Activated gamma-delta T cell treated with anti-CD3 and anti-CD28 coated beads, Interleukin-2, amount 50 U/mL, for 16 hours (primary cell): ENCODE results near the gene THRSP.
"Not testable (repeated sequence)": the region's sequence is repeated elsewhere in the genome, so short reads cannot be mapped to it uniquely, and the experiment has no call there.

ENCODE experiments used
- DNase-seq: peaks from one replicate; pipeline ENCODE4 v3.0.0-alpha.2; 2020; ENCODE audit warnings: low read depth

THRSP gene

DNA sequence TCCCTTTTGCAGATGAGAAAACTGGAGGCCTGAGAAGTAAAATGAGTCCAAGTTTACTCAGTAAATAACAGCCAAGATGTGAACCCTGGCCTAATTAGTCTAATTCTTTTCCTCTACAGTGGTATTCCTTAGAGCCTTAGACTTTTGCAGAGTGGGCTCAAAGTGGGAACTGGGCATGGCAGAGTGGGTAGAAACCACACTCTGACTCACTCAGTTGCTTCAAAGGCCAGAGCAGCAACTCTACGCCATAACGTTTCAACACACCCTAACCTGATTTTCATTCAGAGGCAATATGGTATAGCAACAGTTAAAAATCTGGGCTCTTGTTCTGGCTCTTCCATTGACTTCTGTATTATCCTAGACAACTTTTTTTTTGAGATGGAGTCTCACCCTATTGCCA, 2.8 kb downstream of the THRSP start:
- DNase-seq: no peak

DNA sequence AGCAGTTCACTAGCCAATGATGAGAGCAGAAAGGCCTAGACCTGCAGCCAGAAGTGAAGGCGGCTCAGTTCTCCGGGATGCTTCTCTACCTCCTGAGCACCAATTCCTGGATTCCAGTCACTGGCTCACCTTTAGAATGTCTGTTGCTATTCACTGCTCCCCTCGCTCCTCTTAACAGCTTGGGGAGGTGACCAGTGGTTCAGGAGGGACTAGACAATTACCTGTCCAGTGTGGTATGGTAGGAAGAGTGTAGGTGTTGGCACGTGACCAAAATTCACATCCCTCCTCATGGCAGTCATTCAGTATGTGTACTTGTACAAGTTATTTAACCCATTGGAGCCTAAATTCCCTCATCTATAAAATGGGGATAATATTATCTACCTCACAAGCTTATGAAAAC, 4.0 kb downstream of the THRSP start:
- no peak for DNase-seq

- no peak for DNase-seq
Observed at GRCh38 chr11:78069465-78069864, 5.8 kb downstream of the THRSP start.

DNA sequence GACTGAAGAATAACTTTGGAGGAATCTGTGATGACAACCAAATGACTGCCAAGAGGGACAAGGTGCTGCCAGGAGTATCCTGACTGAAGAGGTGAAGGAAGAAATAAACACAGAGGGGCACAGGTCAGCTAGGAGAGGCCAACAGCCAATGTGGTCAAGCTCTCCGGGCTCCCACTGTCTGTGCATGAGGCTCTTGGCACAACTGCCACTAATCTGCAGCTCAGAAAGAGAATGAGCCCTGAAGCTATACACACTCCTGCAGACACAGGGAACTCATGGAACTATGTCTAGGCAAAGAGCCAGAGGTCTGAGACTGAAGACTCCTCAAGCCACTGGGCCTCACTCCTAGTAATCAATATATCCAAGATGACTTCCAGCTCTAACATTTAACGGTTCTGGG, 7.0 kb downstream of the THRSP start:
- DNase-seq: no peak

DNA sequence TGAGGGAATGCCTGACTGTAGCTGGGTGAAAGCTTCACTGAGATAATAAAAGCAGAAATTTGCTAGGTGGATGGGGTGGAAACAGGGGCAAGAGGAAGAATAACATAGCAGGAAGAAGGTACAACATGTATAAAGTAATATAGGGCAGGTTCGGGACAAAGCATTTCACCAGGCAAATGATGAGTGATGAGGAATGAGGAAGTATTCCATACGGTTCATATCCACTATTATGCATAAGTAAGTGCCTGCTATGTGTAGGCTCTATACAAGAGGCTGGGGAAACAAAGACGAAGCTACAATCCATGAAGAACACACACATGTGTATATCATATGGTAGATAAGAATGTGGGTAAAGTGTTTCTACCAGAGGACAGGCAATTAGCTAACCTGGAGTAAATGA, 8.1 kb downstream of the THRSP start:
- no peak for DNase-seq

DNA sequence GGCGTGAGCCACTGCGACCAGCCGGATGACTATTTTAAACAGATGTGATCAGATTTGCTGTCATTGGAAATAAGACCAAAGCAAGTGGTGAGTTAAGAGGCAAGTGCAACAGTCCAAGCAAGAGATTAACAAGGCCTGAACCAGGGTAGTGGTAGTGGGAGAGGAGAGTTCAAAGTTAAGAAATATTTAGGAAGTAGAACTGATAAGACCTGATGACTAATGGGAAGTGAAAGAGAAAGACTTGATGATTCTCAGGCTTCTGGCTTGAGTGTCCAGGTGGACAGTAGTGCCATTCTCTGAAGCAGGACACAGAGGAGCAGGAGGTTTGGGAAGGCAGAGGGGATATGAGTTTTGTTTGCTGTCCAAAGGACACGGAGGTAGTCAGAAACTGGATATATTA, 8.8 kb downstream of the THRSP start:
- DNase-seq: no peak

GRCh38 chr11:78074756-78075155, 11.1 kb downstream of the THRSP start:
- no peak for DNase-seq

DNA sequence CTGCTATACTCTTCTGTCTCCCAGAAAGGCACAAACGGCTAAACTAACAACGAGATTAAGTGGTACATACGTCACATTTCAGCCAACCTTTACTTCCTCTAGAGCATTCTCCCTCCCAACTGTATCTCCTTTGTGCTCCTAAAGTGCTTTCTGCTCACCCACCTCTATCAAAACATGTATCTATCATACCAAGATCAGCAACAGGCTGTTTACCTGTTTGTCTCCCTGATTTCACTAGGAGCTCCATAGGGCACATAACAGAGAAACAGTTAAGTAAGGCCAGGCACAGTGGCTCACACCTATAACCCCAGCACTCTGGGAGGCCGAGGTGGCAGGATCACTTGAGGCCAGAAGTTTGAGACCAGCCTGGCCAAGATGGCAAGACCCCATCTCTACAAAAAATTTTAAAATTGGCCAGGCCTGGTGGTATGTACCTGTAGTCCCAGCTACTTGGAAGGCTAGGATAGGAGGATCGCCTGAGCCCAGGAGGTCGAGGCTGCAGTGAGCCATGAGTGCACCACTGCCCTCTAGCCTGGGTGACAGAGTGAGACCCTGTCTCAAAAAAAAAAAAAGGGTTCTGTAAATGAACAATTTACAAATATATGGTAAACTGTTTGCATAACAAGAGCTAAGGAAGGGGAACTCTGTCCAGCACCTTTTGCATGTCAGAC, 13.2 kb downstream of the THRSP start:
- no peak for DNase-seq

DNA sequence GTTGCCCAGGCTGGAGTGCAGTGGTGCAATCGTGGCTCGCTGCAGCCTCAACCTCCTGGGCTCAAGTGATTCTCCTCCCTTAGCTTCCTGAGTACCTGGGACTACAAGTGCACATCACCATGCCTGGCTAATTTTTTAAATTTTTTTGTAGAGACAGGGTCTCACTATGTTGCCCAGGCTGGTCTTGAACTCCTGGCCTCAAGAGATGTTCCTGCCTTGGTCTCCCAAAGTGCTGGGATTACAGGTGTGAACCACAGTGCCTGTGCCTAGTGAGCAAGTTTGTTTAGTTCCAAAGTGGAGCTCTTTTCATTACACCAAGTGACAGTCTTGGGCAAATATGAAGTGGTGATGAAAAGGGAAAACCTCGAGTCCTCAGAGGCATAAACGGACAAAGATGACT, 13.9 kb downstream of the THRSP start:
- DNase-seq: not testable (repeated sequence)

- DNase-seq: no peak
Observed at GRCh38 chr11:78078218-78079167, 14.8 kb downstream of the THRSP start.

DNA sequence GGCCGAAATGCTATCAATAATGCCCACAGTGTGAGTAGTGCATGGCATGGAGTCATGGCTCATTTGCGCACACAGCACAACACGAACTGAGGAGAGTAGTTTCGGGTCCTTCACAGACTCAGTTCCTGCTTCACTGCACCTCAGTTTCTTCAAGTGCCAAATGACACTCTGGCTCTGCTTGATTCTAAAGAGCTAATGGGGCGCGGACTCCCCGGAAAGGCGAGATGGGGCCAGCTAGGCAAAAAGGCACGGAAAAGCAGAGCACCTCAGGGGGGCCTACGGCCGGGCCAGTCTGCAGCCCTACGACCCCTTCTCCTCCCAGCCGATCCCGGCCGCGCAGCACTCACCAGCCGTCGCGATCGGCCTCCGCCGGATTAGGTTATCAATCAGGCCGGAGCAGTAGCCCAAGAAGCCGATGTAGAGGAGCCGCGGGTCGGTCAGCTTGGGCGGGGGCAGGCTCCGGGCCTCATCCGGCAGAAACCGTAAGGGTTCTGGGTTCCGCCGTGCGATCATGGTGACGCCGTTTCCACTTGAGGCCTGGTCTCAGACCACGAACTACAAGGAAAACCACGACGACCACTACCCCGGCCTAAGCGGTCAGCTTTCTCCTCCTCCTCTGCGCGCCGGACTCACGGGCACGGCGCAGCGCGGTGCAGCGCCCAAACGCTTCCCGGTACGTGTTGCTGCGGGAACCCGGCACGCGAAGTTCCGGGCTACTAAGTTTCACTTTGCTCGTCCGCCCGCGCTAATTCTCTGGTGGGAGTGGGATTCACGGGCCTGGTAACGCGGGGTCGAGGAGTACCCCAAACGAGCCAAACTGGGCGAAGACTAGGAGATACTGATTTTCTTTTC, 15.8 kb downstream of the THRSP start, which contains the start of gene NDUFC2:
Gene NDUFC2 (minus strand): TSS at position 631 of the 852 bp plus-strand sequence. CDS start 118 bp downstream, at position 513.
- peak; percentile 42 for DNase-seq

DNA sequence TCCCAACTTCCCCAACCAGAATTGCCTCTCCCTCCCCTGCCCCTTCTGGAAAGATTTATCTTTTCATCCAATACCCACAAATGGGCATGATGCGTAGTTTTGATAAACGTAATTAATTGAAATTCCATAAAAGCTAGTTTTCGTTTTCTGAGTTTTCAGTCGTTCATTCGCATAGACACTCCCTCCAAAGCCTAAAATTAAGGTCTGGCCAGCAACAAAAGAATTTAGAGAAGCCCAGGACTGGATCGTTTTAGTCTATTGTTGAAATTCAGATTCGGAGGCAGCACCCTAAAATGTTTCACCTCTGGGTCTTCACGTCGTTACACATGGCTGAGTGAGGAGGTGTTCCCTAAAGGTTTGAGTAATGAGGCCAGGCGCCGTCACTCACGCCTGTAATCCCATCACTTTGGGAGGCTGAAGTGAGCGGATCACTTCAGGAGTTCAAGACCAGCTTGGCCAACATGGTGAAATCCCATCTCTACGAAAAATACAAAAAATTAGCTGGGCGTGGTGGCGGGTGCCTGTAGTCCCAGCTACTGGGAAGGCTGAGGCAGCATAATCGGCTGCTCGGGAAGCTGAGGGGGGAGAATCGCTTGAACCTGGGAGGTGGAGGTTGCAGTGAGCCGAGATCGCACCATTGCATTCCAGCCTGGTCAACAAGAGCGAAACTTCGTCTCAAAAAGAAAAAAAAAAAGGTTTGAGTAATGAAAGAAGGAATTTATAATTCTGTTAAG, 16.6 kb downstream of the THRSP start:
- DNase-seq: no peak

DNA sequence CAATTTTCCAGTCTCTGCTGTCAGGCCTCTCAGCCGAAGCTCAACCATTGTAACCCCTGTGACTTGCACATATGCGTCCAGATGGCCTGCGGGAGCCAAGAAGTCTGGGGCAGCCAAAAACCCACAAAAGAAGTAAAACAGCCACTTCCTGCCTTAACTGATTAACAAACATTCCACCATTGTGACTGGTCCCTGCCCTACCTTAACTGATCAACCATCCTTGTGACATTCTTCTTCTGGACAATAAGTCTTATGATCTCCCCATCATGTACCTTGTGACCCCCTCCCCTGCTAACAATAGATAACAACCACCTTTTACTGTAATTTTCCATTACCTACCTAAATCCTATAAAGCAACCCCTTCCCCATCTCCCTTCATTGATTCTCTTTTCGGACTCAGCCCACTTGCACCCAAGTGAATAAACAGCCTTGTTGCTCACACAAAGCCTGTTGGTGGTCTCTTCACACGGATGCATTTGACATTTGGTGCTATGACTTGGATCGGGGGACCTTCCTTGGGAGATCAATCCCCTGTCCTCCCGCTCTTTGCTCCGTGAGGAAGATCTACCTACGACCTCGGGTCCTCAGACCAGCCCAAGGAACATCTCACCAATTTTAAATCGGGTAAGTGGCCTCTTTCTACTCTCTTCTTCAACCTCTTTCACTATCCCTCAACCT, 17.3 kb downstream of the THRSP start:
- no peak for DNase-seq

DNA sequence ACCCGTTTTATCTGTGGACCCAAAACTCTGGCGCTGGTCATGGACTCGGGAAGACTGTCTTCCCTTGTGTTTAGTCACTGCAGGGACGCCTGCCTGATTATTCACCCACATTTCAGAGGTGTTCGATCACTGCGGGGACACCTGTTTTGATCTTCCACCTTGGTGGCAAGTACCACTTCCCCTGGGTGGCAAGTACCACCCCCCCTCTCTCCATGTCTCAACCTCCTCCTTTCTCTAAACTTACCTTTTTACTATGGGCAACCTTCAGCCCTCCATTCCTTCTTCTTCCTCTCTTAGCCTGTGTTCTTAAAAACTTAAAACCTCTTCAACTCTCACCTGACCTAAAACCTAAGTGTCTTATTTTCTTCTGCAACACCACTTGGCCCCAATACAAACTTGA, 17.9 kb downstream of the THRSP start:
- no peak for DNase-seq

DNA sequence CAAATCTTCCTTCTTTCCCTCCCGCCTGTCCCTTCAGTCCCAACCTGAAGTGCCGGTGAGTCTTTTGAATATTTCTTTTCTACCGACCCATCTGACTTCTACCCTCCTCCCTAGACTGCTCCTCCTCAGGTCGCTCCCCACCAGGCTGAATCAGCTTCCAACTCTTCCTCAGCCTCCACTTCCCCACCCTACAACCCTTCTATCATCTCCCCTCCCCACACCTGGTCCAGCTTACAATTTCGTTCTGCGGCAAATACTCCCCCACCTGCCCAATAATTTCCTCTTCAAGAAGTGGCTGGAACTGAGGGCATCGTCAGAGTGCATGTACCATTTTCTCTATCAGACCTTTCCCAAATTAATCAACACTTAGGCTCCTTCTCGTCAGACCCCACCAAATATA, 18.5 kb downstream of the THRSP start:
- DNase-seq: no peak

DNA sequence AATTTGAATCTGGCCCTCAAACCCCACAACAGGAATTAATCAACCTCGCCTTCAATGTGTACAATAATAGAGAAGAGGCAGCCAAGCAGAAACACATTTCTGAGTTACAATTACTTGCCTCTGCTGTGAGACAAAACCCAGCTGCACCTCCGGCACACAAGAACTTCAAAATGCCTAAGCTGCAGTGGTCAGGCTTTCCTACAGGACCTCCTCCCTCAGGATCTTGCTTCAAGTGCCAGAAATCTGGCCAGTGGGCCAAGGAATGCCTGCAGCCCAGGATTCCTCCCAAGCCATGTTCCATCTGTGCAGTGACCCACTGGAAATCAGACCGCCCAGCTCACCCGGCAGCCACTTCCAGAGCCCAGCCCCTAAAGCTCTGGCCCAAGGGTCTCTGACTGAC, 19.4 kb downstream of the THRSP start:
- DNase-seq: no peak

- DNase-seq: not testable (repeated sequence)
Observed at GRCh38 chr11:78084506-78084905, 20.8 kb downstream of the THRSP start.

- no peak for DNase-seq
Observed at GRCh38 chr11:78085972-78086371, 22.3 kb downstream of the THRSP start.

DNA sequence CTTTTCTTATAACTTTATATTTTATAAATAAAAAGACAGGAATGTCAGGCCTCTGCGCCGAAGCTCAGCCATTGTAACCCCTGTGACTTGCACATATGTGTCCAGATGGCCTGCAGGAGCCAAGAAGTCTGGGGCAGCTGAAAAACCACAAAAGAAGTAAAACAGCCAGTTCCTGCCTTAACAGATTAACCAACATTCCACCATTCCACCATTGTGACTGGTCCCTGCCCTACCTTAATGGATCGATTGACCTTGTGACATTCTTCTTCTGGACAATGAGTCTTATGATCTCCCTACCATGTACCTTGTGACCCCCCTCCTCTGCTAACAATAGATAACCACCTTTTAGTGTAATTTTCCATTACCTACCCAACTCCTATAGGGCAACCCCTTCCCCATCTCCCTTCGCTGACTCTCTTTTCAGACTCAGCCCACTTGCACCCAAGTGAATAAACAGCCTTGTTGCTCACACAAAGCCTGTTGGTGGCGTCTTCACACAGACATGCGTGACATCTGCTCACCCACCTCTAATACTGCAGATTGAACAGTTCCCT, 22.9 kb downstream of the THRSP start:
- DNase-seq: not testable (repeated sequence)

DNA sequence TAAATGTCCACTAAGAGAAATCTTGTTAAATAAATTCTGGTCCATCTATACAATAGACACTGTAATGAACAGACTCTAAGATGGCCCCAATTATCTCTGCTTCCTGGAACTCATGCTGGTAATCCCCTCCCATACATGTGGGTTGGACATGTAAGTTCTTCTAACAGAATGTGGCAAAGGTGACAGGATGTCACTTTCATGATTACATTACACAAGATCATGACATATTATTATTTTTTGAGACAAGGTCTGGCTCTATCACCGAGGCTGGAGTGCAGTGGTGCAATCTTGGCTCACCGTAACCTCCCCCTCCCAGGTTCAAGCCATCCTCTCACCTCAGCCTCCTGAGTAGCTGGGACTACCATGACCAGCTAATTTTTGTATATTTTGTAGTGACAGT, 30.6 kb downstream of the THRSP start:
- no peak for DNase-seq
